GM18909 (cell line): ENCODE measurements around the gene NPLOC4.
"Not testable (repeated sequence)": the region's sequence is repeated elsewhere in the genome, so short reads cannot be mapped to it uniquely, and the experiment has no call there.

Experiments used
- ATAC-seq: cut with Tn5 transposase; IDR thresholded peaks from one replicate; pipeline ENCODE4 v1.9.1; 2021; ENCODE audit warnings: mild to moderate bottlenecking; ENCODE audit not compliant: unreplicated experiment, poor library complexity

NPLOC4 gene

DNA sequence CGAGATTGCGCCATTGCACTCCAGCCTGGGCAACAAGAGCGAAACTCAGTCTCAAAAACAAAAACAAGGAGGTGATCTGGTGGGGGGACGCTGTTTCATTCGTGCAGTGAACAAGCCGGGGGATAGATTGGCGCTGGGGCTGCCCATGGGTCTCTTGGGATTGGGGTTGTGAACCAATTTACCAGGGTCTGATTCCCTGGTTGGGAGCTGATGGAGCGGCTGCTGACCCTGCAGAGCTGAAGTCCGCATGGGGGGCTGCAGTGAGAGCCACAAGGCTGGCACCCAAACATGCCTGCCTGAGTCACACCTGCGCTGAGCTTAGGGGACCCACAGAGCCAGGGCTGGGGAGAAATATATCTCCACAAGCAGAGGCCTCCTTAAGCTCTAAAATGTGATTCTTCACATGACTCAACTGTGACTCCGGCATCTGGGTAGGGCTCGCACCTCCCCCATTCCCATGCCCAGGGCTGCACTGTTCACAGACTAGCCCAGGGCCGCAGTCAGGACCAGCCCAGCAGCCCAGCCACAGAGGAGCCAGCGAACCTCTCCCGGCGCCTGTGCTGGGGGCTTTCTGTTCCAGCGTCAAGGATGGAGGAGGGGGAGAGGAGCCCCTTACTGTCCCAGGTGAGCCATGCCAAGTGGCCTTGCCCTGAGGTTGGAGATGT, 5.0 kb upstream of the NPLOC4 start:
- no peak for ATAC-seq

DNA sequence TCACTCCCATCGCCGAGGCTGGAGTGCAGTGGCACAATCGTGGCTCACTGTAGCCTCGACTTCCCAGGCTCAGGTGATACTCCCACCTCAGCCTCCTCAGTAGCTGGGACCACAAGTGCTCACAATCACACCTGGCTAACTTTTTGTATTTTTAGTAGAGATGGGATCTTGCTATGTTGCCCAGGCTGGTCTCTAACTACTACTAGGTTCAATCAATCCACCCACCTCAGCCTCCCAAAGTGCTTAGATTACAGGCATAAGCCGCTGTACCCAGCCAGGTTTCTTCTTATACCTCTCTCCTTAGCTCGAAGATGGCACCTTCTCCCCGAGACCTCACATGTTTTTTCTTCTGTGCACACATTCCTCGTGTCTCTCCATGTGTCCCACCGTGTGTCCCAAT, 3.1 kb upstream of the NPLOC4 start:
- ATAC-seq, result no peak

DNA sequence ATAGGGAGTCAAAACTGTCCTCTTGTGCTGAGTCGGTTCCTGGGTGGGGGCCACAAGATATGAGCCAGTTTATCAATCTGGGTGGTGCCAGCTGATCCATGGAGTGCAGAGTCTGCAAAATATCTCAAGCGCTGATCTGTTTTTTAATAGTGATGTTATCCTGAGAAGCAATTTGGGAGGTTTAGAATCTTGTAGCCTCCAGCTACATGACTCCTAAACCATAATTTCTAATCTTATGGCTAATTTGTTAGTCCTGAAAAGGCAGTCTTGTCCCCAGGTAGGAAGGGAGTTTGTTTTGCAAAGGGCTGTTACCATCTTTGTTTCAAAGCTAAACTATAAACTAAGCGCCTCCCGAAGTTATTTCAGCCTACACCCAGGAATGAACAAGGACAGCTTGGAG, 1.8 kb upstream of the NPLOC4 start:
- ATAC-seq, result no peak

DNA sequence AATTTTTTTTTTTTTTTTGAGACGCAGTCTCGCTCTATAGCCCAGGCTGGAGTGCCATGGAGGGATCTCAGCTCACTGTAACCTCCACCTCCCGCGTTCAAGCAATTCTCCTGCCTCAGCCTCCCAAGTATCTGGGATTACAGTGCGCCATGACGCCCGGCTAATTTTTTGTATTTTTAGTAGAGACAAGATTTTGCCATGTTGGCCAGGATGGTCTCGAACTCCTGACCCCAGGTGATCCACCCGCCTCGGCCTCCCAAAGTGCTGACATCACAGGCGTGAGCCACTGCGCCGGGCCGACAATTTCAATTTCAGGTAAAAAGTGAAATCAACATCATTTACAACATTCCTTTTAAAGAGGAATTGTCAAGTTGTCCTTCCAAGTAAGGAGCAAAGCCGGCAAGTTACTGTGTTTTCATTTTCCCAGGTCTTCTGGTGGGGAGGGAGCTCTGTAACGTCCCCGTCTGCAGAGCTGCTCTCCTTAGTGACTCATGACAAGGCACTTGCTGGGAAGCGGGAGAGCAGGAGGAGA, 873 bp downstream of the NPLOC4 start:
- ATAC-seq, result no peak

DNA sequence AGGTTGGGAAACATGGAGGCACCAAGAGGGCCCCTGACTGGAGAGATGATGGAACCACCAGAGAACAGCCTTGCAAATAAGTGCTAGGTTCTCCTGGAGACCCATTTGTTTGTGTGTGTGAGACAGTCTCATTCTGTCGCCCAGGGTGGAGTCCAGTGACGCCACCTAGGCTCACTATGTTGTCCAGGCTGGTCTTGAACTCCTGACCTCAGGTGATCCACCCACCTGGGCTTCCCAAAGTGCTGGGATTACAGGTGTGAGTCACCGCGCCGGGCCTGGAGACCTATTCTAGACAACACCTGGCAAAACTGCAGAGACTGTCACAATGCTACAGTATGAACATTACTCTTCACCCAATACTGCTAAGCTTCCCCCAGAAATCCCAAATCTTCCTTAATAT, 1.5 kb downstream of the NPLOC4 start:
- no peak for ATAC-seq

DNA sequence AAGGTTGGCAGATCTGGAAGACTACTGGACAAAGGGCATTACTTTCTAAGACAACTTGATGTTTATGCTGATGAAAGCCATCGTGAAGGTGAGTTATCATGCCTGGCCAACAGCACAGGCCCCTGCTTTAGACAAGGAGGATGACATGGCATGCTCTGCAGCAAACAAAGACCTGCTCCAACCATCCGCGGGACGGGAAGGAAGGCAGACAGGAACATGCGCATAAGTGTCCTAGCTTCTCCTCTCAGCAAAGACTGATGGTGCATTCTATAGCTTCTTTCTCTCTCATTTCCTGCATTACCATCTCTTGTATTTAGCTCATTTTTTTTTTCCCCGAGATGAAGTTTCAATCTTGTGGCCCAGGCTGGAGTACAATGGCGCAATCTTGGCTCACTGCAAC, 5.4 kb downstream of the NPLOC4 start:
- ATAC-seq, result no peak

DNA sequence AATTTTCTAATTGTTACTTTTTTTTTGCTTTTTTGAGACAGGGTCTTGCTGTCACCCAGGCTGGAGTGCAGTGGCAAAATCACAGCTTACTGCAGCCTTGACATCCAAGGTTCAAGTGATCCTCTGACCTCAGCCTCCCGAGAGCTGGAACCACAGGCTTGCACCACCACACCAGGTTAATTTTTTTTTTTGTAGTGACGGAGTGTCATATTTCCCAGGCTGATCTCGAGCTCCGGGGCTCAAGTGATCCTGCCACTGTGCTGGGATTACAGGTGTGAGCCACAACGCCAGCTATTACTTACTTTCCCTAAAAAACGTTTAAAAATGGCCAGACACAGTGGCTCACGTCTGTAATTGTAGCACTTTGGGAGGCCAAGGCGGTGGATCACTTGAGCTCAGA, 6.6 kb downstream of the NPLOC4 start:
- ATAC-seq, result no peak

DNA sequence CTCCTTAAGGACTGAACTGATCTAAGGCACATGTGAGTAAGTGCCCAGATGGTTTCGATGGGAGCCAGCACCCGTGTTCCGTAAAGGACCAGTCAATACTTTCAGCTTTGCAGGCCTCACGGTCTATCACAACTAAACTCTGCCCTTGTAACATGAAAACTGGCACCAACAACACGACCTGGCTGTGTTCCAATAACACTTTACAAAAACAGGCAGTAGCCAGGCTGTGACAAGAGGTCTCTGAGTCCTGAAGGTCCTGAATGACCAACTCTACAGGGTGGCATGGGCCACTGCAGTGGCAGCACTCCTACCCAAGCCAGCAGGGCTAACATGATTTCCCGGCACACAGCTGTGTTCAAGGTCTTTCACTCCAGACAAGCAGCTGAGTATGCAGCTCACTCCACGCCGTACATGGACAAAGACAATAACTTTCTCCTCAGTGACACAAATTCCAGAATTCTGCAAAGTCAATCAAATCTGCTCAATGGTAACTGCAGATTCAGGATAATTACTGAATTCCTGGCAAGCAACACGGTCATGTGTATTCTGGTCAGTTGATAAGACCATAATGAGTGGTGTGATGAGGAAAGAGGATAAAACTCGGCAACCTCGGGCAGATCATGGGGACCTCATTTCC, 15.3 kb downstream of the NPLOC4 start:
- no peak for ATAC-seq

DNA sequence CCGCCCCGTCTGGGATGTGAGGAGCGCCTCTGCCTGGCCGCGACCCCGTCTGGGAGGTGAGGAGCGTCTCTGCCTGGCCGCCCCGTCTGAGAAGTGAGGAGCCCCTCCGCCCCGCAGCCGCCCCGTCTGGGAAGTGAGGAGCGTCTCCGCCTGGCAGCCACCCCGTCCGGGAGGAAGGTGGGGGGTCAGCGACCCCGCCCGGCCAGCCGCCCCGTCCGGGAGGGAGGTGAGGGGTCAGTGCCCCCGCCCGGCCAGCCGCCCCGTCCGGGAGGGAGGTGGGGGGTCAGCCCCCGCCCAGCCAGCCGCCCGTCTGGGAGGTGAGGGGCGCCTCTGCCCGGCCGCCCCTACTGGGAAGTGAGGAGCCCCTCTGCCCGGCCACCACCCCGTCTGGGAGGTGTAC, 18.6 kb downstream of the NPLOC4 start:
- ATAC-seq, result not testable (repeated sequence)

DNA sequence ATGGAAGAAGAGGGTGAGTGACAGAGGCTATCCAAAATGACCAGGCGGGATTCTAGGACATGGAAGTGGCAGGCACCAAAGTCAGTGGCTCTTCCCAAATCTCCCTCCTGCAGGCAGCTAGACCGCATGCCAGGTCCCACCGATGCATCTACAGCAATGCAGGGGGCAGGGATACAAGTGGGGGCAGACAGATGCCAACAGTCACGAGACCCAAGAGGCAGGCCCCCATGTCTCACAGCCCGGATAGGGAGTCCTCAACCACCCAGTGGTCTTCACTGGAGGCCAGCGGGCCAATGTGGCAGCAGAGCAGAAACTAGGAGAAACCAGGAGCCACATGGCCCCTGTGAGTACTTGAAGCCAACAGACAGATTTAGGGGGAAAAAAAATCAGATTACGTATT, 20.0 kb downstream of the NPLOC4 start:
- ATAC-seq, result no peak

DNA sequence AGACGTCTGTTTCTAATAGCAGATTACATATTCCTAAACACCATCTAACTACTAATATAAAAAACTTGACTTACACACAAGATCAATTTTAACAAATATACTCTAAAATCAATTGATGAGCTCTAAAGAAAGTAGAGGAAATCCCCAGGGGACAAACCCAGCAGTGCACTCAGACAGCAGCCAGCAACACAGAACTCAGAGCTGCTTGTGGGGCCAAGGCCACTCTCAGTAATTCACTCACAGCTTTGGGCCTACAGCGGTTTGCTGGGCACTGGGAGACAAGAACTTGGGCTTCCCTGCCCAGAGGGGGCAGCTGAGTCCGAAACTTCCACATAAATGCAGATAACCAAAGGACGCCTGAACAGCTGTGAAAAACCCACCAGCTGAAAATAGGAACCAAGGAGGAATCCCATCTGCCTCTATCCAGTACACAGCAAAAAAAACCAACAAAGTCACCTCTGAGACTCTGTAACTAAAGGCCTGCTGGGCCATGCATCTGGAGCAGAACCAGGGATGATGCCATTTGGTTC, 21.4 kb downstream of the NPLOC4 start:
- ATAC-seq, result no peak

DNA sequence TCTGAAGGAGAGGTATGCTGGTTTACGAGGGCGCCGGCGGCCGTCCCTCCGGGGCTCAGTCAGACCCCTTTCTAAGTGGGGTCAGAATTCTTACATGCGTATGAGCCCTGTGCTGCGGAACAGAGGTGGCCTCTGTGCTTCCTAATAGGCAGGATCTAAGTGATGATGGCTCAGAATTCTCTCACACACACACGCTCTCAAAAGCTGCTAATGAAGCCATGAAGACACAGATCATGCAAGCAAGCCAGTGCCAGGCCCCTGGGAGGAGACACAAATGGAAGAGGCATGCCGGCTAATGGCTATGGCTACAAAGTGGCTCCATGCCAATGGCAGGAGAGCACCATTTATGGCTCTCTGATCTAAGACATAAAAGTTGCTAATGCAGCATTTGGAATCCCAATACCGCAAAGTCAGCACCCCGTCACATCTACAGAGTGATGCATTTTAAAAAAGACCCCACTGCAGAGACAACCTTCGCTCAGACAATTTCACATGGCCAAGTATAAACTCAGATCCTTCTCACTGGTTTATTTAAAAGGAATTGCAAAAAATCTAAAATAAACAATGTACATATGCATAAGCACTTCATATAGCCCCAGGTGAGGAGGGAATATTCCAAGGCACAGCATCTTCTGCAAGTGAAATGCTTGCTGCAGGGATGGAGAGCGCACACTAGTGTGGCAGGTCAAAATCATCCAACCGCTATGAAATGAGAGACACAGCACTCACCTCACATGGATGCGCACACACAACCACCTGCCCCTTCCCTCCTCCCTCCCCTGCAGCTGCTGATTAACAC, 24.5 kb downstream of the NPLOC4 start:
- no peak for ATAC-seq

DNA sequence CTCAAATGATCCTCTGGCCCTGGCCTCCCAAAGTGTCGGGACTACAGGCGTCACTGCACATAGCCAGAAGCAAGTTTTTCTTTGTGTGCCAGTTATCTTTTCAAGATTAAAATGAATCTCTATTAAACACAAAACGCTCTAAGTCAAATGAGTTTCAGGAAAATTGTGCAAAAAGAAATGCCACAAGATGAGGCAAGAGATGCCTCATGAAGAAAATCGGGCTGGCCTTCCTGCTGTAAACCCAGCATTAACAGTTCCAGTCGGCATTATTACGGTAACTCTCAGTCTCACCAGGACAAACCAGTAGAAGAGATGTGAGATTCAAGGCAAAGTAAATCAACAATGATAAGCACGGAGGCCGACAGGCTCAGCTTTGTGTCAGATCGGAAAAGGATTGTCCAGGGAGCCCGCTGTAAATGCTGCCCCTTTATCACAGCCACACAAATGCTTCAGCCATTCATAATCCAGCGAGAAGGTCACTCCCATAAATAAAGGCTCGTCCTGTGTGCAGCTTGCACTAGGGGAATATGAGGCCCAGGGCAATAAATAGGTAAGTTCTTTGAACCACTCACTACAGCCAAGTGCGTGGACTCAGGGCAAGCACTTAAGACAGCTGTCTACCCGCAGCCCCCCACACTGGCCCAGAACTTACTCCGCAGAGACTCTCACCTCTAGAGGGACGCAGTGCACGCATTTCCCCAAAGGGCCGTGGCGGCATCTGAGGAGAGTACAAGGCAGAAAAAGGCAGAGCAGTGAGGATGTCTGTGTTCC, 27.2 kb downstream of the NPLOC4 start:
- no peak for ATAC-seq

DNA sequence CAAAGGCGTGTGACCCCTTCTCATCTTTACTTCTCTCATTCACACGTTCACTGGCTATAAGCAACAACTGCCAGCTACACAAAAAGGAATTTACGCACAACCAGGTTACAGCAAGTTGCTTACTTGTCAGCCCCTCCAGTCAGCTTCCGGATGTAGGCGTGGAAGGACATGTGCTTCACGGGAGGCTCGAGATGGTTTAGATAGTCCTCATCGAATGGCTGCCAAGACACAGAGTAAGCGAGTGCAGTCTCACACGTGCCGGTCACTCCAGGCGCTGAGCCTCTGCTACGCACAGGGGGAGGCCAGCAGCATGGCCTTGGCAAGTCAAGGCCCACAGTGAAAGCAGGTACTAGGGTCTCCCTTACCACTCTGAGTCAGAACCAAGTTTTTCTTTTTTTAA, 28.3 kb downstream of the NPLOC4 start:
- ATAC-seq, result no peak

DNA sequence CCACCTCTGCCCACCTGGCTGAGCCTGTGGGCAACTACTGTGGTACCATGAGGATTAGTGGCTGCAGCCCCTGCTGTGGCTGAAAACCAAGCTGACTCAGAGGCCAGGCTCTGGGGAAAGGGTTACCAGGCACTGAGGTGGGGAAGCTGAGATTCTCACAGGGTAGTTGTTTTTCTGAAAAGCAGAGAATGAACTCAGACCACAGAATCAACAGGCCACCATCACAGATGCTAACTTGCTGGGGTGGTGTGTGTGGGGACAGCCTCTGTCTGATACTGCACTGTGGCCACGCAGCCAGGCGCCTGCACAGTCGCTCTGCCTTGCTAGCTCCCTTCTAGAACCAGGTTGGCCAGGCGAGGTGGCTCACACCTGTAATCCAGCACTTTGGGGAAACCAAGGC, 28.8 kb downstream of the NPLOC4 start:
- ATAC-seq, result no peak

DNA sequence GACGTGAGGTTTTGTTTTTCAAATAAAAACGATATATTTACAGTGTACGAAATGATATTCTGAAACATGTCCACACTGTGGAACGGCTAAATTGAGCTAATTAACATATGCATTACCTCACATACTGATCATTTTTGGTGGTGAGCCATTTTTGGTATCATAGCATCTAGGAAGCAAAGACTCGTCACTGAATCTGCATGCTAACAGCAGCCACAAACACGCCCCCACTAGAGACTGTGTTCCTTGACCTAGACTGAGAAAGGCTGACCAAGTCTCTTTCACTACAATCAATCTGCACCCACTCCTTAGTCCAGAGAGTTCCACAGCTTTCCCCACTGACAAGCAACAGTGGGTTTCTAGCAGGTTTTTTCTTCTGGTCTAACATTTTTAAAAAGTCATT, 29.5 kb downstream of the NPLOC4 start:
- ATAC-seq, result no peak

DNA sequence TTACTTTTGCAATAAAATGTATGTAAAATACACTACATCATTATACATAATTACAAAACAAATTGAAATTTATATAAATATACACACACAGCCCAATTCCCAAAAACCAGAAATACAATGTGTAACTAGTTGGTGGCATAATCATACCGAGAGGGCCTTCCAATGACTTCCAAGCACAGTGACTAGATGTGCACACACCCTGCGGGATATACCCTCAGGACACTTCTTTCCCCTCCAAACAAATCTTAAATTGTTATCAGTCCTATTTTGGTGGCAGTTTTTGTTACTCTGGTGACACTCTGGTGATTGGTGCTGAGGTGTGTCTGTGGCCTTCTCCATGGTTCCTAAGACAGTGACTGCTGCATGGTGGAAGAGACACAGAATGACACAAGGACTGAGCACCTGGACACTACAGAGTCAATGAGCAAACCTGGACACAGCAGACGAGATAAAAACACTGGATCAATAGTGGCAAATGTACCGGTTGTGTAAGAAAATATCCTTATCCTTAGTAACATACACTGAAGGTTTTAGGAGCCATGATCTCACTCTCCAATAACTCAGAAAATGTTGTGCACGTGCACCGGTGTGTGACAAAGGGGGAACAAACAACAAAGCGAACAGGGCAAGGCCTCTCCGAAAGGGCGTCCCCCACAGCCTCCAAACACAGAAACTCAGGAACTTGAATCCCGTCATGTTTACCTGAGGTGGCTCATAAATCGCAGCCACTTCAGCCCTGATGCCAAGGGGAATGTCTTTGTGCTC, 32.9 kb downstream of the NPLOC4 start:
- no peak for ATAC-seq

DNA sequence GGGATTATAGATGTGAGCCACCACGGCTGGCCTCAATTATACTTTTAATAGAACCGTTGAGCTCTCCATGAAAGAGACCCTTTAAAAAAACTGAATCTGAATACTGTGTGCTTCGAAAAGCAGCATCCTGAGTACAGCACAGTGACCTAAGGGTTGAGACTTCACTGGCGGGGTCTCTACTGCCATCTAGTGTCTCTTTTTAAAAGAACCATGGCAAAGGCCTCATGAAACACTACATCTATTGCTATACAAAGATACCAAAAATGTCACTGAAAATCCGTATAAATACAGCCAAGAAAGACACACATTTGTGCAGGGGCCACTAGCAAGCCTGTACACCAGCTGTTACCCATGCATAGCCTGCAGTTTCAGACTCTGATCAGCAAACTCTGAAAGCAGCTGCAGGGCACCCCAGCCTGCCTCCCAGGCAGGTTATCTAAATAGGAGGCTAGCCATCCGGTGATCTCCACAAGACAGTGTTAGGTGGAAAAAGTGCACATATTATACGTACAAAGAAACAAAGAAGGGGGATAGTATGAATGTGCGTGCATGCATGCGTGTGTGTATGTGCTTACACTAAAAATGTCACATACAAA, 35.3 kb downstream of the NPLOC4 start:
- ATAC-seq, result no peak
